ENCODE measurements around the gene MAP2K2.
"Not testable (repeated sequence)": the region's sequence is repeated elsewhere in the genome, so short reads cannot be mapped to it uniquely, and the experiment has no call there.

Gene MAP2K2

DNA sequence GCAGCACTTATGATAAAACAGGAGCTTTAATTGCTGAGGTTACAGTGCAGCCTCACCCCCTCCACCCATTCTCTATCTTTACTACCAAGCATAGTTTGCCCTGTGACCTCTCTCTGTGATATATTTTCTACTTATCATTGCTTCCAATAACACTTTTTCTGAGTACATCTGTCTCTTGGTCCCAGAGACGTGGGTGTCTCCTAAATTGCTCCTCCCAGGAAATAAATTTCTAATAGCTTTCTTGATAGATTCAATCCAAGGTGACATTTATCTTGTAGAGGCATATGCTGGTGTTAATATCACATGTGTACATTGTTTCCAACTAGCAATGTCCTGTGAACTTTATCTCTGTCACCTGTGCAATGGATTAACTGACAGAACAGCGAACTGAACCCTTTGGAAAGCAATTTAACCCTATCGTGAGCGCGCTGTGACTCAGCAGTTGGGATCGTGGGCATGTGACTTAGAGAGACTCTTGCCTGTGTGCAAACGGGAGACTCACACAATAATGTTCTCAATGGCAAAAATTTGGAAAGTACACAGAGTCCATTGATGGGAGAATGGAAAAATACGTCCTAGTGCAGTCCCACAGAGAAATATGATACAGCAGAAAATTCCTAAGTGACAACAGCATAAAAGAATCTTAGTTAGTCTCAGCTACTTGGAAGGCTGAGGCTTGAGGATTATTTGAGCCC is 7.0 kb upstream of the MAP2K2 start:
- no peak for DNase-seq (ENCODE audit: low read depth)

DNA sequence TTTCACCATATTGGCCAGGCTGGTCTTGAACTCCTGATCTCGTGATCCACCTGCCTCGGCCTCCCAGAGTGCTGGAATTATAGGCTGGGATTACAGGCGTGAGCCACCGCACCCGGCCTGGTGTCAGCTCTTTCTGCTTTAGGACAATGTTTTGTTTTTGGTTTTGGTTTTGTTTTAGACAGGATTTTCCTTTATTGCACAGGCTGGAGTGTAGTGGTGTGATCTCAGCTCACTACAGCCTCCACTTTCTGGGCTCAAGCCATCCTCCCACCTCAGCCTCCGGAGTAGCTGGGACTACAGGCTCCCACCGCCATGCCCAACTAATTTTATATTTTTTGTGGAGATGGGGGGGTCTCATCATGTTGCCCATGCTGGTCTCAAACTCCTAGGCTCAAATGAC is 5.1 kb upstream of the MAP2K2 start:
- not testable (repeated sequence) for DNase-seq (ENCODE audit: low read depth)

DNA sequence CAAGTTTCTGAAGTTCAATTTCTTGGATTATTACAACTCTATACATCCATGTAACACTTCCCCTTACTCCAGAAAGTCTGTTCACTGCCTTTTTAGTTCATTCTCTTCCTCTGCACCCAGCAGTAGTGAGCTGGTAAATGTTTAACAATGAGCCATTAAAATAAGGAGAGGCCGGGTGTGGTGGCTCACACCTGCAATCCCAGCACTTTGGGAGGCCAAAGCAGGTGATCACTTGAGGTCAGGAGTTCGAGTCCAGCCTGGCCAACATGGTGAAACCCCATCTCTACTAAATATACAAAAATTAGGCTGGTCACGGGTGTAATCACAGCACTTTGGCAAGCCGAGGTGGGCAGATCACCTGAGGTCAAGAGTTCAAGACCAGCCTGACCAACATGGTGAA is 3.4 kb upstream of the MAP2K2 start:
- DNase-seq (ENCODE audit: low read depth): not testable (repeated sequence)

DNA sequence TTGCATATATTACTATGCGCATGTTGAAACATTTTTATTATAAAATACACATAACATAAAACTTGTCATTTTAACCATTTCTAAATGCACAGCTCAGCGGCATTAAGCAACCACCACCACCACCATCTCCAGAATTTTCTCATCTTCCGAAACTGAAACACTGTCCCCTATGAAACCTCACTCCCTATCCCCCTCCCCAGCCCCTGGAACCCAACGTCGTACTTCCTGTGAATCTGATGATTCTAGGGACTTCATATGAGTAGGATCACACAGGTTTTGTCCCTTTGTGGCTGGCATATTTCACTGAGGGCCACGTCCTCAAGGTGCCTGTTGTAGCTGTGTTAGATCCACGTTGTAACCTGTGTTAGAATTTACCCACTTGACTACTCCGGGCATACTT is 716 bp upstream of the MAP2K2 start:
- DNase-seq (ENCODE audit: low read depth): no peak

DNA sequence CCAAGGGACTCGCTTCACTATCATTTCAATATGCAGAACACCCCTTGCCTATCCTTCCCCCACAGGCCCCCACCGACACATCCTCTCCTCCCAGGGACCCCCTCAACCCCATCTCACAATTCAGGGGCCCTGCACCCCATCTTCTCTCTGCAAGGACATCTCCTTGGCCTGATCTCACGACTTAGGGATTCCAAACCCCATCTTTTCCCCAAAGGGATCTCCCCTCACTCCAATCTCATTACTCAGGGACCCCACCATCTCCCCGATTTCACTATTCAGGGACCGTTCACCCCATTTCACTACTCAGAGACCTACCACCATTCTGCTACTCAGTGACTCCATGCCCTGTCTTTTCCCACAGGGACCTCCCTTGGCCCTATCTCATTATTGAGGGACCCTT is 1.4 kb downstream of the MAP2K2 start:
- DNase-seq (ENCODE audit: low read depth): no peak

DNA sequence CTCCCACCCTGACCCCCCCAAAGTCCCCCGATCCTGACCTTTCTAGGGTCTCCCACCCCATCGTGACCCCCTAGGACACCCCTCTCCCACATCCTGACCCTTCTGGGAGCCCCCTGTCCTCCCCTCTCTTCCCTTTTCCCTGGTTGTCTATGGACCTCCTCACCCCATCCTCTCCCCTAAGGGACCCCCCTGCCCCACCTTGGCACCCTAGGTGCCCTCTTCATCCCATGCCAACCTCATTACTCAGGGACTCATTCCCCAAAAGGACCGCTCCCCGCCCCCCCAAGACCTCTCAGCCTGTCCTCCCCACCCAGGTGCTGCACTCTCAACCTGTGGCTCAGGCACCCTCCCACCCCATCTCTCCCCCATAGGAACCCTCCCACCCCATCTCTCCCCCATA is 2.1 kb downstream of the MAP2K2 start:
- DNase-seq (ENCODE audit: low read depth): no peak

DNA sequence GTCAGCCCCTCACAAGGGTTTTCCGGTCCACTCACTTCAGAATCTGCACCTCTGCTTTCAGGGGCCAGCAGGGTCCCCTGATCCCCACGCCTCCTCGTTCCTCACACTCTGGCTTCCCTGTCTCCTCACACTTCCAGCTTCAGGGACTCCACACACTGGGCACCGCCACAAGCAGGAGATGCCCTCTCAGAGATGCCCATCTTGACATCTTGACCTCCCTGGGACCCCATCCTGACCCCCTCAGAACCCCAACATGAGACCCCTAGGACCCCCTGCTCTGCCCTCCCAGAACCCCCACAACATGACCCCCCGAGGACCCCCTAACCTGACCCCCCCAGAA is 2.7 kb downstream of the MAP2K2 start:
- no peak for DNase-seq (ENCODE audit: low read depth)

DNA sequence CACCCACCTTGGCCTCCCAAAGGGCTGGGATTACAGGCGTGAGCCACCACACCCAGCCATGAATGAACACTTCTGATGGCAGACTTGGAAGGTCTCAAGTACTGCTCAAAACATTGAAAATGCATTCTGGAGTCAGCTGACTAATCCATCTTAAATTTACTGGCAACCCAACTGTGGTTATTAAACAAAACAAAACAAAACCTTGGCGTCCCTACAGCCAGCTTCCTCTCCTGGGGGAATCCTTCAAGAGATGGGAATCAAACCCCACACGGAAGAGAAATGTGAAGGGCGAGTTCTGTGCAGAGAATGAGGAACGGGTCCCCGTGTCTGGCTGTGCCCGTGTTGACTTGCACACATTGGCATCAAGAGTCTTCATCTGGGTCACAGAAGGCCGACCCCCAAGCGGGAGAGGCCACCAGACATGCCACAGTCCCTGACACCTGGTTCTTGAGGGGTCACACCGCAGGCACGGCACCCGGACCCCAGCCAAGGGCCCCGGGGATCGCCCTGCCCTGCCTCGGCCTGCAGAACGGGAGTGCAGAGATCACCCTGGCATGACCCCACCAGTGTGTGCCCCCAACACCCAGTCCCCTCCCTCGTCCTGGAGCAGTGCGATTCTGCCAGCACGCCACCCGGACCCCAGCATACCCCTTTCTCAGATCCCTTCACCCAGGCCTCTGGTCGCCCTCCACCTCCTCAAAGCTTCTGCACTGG is 3.2 kb downstream of the MAP2K2 start:
- DNase-seq (ENCODE audit: low read depth): no peak

DNA sequence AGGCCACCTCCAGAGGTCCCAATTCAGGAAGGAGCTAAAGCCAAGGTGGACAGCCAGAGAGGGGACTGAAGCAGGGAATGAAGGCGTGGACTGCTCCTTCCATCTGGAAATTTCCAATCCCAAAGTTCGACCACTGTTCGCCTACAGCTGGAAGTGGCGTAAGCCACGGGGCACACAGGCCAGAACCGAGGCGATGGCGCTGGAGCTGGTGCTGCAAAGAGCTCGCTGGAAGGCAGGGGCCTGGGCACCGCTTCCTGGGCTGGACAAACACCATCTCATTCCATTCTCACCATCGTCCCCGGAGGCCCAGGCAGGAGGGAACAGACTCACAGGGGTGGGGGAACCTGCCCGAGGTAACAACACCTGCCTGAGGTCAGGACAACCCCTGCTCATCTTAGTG is 4.2 kb downstream of the MAP2K2 start:
- no peak for DNase-seq (ENCODE audit: low read depth)

DNA sequence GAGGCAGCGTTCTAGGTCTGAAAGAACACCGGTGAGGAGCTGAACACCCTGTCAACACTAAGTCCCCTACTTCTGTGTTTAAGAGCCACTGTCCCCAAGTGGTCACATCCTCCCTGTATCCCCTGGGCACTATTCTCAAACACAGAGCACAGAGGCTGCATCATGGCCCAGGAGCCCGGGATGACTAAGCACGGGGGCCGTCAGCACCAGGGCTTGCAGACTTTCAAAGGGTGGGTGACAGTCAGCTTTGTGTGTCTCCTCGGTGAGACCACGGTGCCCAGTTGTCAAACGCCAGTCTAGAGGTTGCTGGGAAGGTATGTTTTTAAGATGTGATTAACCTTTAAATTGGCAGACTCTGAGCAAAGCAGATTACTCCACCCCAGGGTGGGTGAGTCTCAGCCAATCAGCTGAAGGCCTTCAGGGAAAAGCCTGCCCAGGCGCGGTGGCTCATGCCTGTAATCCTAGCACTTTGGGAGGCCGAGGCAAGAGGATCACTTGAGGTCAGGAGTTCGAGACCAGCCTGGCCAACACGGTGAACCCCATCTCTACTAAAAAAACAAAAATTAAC is 8.0 kb downstream of the MAP2K2 start:
- DNase-seq (ENCODE audit: low read depth): no peak

DNA sequence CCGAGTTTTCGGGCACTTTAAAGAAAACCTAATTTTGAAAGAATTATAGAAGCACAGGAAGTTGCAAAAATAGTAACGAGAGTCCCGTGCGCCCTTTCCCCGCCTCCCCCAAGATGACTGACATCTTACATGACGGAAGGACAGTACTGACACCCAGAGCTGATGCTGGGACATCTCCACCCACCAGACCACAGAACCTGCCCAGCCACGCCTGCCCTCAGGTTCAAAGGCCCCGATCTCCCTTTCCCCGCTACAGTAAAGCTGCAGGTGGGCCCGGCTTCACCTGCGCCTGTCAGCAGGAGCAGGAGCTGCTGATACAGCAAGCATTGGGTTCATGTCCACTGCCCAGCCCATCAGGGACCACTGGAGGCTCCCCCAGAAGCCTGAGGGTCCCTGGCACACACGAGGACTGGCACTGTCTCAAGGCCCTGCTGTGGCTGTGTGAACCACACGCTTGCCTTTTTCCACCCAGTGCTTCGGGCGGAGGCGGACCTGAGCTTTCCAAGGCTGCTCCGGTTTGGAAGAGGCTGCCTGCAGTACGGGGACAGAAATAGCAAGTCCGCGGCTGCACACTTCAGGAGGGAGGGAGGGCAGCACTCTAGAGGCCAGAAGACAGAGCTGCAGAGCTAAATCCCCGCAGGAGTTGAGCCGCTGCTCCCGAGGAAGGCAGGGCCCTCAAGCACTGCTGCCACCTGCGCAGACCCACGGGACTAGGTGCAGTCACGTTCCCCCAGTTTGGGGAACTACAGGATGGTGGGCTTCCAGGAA is 8.7 kb downstream of the MAP2K2 start:
- peak; percentile 44 for DNase-seq (ENCODE audit: low read depth)

DNA sequence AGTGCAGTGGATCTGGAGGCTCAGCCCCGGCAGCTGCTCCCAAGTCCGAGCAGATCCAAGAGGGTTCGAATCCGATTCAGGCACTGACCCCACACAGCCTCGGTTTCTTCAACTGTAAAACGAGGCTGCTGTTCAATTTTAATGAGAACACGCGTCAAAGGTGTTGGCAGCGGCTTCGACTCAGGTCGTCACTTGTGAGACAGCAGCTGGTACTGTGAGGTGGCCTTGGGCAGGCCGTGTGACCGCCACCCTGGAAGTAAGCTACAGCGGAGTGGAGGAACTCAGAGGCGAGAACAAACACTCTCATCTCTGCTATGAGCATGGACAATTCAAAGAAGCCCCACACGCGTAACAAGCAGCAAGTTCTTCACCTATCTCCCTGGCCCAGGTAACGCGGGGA is 9.7 kb downstream of the MAP2K2 start:
- DNase-seq (ENCODE audit: low read depth): no peak

DNA sequence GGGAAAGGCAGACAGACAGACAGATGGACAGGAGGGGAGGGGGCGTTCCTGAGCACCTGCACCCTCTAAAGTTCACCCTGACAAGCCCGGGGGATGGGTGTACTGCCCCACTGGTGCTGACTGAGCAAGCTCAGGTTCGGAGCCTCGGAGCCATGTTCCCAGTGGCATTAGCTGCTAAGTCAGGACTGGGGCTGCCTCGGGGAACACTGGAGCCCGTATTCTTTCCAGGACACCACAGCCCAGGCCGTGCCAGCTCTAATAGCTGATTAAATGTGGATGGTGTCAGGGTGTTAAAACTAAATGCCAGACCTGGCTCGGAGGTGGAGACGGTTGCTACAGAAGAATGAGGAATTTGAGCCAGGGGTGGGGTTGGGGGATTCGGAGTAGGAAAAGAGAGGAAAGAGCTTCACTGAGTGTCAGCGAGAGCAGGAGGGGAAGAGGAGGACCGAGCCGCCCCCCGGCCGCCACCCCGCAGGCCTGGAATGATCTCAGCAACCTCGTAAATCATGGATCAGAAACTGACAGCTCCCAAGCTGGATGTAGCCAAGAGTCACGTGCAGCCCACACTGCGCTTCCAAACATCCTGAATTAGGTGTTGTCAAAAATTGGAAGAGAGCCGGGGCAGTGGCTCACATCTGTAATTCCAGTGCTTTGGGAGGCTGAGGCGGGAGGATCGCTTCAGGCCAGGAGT is 10.4 kb downstream of the MAP2K2 start:
- DNase-seq (ENCODE audit: low read depth): no peak

DNA sequence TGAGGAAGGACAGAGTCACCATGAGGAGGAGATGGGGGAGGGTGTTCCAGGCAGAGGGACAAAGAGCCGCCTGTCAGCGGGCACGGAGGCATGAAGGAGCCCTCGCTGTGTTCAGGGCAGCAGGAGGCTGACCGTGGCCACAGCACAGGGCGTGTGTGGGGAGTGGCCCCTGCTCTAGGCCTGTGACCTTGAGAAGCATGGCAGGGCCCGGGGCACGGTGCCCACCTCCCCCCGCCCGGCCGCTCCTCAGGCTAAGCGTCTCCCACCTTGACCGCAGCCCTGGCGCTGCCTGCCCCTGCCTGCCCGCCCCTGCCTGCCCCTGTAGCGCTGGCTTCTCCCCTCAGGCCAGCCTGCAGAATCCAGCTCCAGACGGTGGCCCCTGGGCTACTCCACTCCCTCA is 11.6 kb downstream of the MAP2K2 start:
- no peak for DNase-seq (ENCODE audit: low read depth)

DNA sequence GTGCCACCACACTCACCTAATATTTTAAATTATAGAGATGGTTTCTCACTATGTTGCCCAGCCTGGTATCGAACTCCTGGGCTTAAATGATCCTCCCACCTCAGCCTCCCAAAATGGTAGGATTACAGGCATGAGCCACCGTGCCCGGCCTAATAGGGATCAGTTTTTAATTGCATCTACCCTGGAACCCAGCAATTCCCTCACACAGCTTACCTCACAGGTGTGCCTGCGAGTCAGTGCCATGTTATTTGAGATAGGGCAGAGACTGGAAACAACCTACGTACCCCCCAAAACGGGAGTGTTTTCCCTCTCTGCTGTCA is 14.3 kb downstream of the MAP2K2 start:
- no peak for DNase-seq (ENCODE audit: low read depth)

DNA sequence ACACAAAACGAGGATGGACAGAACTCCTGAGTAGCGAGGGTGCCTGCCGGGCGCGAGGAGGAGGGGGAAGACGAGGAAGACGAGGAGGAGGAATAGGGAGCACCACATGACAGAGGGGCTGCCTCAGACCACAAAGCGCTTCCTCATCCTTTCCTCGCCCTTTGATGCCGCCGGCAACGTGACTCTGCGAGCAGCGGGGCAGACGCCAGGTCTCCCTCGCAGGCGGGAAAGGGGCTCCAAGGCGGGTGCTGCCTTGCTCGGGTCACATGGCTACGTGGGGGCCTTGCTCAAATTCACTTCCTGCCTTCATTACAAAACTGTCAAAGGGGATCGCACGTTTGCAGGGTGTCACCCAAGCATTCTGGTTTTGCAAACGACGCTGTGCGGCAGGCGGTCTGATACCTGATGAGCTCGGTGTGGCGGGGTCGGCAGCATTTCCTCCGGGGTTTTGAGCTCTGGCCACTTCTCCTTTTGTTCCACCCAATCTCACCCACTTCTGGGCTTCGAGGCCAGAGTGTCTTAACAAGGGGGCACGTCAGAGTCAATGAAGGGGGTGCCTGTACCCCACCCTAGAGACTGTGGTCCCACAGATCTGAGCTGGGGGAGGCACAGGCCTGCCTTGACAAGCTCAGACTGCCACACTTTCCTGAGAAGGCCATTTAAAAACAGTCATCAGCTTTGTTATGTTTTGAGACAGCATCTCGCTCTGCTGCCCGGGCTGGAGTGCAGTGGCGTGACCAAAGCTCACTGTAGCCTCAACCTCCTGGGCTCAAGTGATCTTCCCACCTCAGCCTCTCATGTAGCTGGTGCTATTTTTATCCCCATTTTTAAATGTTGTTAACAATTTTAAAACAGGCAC is 14.9 kb downstream of the MAP2K2 start:
- peak; percentile 60 for DNase-seq (ENCODE audit: low read depth)

DNA sequence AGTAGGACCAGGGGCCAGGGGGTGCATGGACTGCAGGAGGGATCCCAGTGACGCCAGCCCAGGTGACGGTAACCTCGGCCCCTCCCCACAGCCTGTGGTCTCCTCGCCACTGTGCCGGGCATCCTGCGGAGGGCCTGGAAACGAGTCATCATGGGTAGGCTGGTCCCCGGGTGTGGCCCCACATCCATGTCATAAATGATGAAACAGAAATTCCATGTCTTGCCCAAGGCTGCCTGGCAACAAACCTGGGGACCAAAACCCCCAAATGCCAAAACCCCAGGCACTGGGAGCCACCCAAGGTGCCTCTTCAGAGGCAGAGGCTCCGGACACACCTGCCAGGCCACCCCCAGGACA is 20.9 kb downstream of the MAP2K2 start:
- DNase-seq (ENCODE audit: low read depth): no peak

DNA sequence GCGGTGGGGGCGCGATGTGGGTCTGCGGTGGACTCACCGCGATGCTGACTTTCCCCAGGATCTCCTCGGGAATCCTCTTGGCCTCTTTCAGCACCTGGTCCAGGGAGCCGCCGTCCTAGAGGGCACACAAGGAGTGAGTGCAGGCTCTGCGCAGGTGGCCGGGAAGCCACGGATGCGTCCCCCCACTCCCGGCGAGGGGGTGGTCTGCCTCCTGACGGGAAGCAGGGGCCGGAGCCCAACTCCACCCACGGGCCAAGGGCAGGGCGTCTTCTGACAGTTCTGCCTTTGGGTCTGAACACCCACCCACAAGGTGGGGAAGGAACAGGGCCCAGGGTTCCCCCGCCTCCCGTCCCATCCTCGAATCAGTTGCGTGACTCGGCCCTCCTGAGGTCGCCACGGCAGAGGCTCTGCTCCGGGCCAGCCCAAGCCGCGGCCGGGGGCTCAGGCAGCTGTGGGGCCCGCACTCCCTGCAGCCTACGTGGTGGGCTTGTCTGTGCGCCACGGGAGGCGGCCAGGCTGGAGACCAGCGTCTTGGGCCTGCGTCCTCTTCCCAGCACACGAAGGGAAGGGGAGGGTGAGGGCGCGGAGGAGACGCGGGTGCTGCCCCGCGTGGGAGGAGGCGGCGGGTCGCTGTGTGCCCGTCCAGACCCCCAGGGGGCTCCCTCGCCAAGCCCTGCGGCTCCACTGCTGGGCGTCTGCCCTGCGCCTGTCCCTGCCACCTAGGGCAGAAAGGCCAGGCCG is 21.4 kb downstream of the MAP2K2 start:
- DNase-seq (ENCODE audit: low read depth): no peak

DNA sequence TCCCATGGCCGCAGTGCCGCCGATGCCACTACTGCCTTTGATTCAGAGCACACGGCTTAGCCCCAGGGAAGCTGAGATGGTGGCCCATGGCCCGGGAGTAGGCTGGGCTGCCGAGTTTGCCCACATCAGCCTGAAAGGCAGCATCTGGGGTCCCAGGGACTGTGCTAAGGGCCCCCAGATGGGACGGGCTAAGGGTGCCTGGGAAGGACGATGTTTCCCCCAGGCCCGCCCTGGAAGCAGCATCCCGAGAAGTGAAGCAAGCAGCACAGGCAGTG is 22.5 kb downstream of the MAP2K2 start:
- DNase-seq (ENCODE audit: low read depth): no peak

DNA sequence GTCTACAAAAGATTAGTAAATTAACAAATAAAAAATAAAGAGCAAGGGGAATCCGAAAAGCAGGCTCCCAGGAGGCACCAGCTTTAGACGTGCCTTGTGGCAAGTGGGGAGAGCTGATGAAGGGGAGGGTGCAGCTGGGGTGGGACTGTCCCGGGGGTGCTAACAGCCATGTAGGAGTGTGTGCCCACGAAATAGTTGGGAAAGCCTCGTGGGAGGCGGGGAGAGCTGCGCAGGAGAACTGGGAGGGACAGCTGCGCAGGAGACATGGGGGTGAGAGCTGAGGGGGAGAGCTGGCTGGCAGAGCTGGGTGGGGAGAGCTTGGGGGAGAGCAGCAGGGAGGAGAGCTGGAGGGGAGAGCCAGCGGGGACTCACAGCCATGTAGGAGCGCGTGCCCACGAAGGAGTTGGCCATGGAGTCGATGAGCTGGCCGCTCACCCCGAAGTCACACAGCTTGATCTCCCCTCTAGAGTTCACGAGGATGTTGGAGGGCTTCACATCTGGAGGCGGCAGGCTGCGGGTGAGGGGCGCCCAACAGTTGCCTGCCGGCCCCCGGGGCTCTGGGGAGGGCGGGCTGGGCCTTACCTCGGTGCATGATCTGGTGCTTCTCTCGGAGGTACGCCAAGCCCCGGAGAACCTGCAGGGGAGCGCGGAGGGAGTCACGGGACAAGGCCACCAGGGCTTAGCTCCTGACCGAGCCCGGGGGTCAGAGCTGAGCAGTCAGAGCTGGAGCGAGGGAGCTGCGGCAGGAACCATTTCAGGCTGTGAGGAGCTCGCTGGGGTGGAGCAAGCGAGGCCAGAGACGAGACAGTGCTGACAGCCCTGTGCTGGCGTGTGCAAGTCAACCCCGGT is 23.1 kb downstream of the MAP2K2 start:
- DNase-seq (ENCODE audit: low read depth): no peak
